ENCODE data around the gene FAM8A1. TPM values are rescaled to one million over a fixed set of nuclear protein-coding genes. Genes with fewer than 3 reads are reported as not detected.

Gene FAM8A1, protein sequence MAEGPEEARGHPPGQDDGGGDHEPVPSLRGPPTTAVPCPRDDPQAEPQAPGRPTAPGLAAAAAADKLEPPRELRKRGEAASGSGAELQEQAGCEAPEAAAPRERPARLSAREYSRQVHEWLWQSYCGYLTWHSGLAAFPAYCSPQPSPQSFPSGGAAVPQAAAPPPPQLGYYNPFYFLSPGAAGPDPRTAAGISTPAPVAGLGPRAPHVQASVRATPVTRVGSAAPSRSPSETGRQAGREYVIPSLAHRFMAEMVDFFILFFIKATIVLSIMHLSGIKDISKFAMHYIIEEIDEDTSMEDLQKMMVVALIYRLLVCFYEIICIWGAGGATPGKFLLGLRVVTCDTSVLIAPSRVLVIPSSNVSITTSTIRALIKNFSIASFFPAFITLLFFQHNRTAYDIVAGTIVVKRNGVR
- total RNA-seq: 29.0 and 32.1 TPM in 2 replicates

DNA sequence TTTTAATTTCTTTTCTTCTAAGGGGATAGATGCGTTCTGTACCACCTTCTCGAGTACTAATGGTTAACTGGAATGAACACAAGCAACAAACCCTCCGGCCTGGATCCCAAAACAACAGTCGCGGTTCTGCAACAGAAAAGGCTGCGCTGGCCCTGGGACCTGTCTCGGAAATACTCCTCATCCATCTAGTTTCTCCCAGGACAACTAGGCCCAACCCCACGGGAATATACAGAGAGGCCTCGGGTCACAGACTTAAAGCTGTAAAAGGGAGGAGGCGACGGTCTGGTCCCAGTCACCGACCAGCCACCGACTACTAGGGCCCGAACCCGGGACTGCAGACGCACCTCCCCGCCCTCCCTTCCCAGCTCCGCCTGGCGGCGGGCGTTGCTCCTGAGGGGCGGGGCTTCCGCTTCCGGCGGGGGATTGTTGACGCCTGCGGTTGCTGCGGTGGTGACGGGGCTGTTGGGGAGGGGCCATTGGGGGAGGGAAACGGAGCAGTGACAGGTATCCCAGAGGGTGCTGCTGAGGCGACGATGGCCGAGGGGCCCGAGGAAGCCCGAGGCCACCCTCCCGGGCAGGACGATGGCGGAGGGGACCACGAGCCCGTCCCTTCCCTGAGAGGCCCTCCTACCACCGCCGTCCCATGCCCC is at the start of gene FAM8A1:
TSS of gene FAM8A1 (plus strand) at position 426 of the 650 bp plus-strand sequence. CDS start at position 534, 108 bp downstream.

Small RNA genes within 50 kb of the gene (small RNA-seq; reads per million reads assigned to genes)
- gene RNU6-190P (not detected), gene SUMO2P13 (not detected)

Other genes with a start within 250 kb of the FAM8A1 start
- gene CAP2, start 206.7 kb upstream of the FAM8A1 start, total RNA-seq: 1.9 and 10.5 TPM in 2 replicates
- gene NUP153, start 106.6 kb downstream of the FAM8A1 start, total RNA-seq: 41.7 and 49.7 TPM in 2 replicates